SK-N-SH treated with all-trans-retinoic acid at 6 μM for 48 hours (cell line): ENCODE data around the gene PERCC1.

Experiments used
- ATAC-seq: fragments of 200-7000 bp; cut with Tn5 transposase; 3 replicates; pipeline ENCODE4 v1.9.1; 2020; ENCODE audit warnings: mild to moderate bottlenecking, moderate library complexity
- ARNTL ChIP-seq: fragments of 450-650 bp; formaldehyde crosslinking; IDR thresholded peaks from 2 replicates; pipeline ENCODE4 v1.5.0; 2020; ENCODE audit warnings: low read depth, mild to moderate bottlenecking, moderate library complexity, borderline replicate concordance
- BACH2 ChIP-seq: fragments of 250-450 bp; sonication (Bioruptor Pico); IDR thresholded peaks from 2 replicates; pipeline ENCODE4 v1.9.0; 2021; ENCODE audit warnings: mild to moderate bottlenecking, borderline replicate concordance
- CSDC2 ChIP-seq: fragments of 250-450 bp; sonication (Bioruptor Pico); IDR thresholded peaks from 2 replicates; pipeline ENCODE4 v1.5.0; 2020; ENCODE audit warnings: mild to moderate bottlenecking, moderate library complexity
- ESRRG ChIP-seq: fragments of 250-450 bp; sonication (Bioruptor Pico); IDR thresholded peaks from 2 replicates; pipeline ENCODE4 v1.6.1; 2021; ENCODE audit warnings: mild to moderate bottlenecking
- ISL1 ChIP-seq: fragments of 250-450 bp; sonication (Bioruptor Pico); IDR thresholded peaks from 2 replicates; pipeline ENCODE4 v2.1.2; 2022; ENCODE audit warnings: mild to moderate bottlenecking, moderate library complexity
- OSR1 ChIP-seq: fragments of 250-450 bp; sonication (Bioruptor Pico); IDR thresholded peaks from 2 replicates; pipeline ENCODE4 v1.8.0; 2022; ENCODE audit warnings: moderate library complexity, mild to moderate bottlenecking, inconsistent platforms
- PATZ1 ChIP-seq: fragments of 250-450 bp; sonication (Bioruptor Pico); IDR thresholded peaks from 2 replicates; pipeline ENCODE4 v1.8.0; 2020; ENCODE audit warnings: mild to moderate bottlenecking, moderate library complexity, borderline replicate concordance
- POU6F1 ChIP-seq: fragments of 250-450 bp; sonication (Bioruptor Pico); IDR thresholded peaks from 2 replicates; pipeline ENCODE4 v1.8.0; 2021; ENCODE audit warnings: low read depth, mild to moderate bottlenecking, moderate library complexity, borderline replicate concordance
- PPARA ChIP-seq: fragments of 250-450 bp; sonication (Bioruptor Pico); IDR thresholded peaks from 2 replicates; pipeline ENCODE4 v1.5.0; 2020; ENCODE audit warnings: mild to moderate bottlenecking, borderline replicate concordance
- RARB ChIP-seq: fragments of 250-450 bp; sonication (Bioruptor Pico); IDR thresholded peaks from 2 replicates; pipeline ENCODE4 v1.8.0; 2021; ENCODE audit warnings: mild to moderate bottlenecking, moderate library complexity
- SNAI2 ChIP-seq: fragments of 250-450 bp; sonication (Bioruptor Pico); IDR thresholded peaks from 2 replicates; pipeline ENCODE4 v1.5.0; 2020; ENCODE audit warnings: mild to moderate bottlenecking, moderate library complexity
- TCF4 ChIP-seq: fragments of 250-450 bp; sonication (Bioruptor Pico); IDR thresholded peaks from 2 replicates; pipeline ENCODE4 v1.8.0; 2021; ENCODE audit warnings: mild to moderate bottlenecking, moderate library complexity, borderline replicate concordance
- TSHZ2 ChIP-seq: fragments of 250-450 bp; sonication (Bioruptor Pico); IDR thresholded peaks from 2 replicates; pipeline ENCODE4 v1.5.0; 2020; ENCODE audit warnings: mild to moderate bottlenecking, moderate library complexity
- ZC3H10 ChIP-seq: fragments of 250-450 bp; sonication (Bioruptor Pico); IDR thresholded peaks from 2 replicates; pipeline ENCODE4 v1.5.1; 2021; ENCODE audit warnings: mild to moderate bottlenecking, moderate library complexity
- ZNF565 ChIP-seq: fragments of 450-650 bp; formaldehyde crosslinking; conservative IDR thresholded peaks from 2 replicates; pipeline ENCODE4 v1.5.0; 2020; ENCODE audit warnings: low read depth, mild to moderate bottlenecking, moderate library complexity
- ZNF70 ChIP-seq: fragments of 450-650 bp; formaldehyde crosslinking; IDR thresholded peaks from 2 replicates; pipeline ENCODE4 v1.5.0; 2020; ENCODE audit warnings: mild to moderate bottlenecking, moderate library complexity
- ZNF8 ChIP-seq: fragments of 450-650 bp; formaldehyde crosslinking; IDR thresholded peaks from 2 replicates; pipeline ENCODE4 v1.5.0; 2020; ENCODE audit warnings: mild to moderate bottlenecking, moderate library complexity
- TF ChIP-seq, protein P1 (sequence below): fragments of 250-450 bp; sonication (Bioruptor Pico); IDR thresholded peaks from 2 replicates; pipeline ENCODE4 v1.5.1; 2021; ENCODE audit warnings: mild to moderate bottlenecking, moderate library complexity

The PERCC1 gene

GRCh38 chr16:1392826-1393225 is 38.1 kb upstream of the PERCC1 start:
- no peak for ATAC-seq
- TF ChIP-seq ZNF565 (no peak), PATZ1 (CRISPR knock-in tag) (no peak), TCF4 (CRISPR knock-in tag) (no peak), BACH2 (CRISPR knock-in tag) (no peak), ZNF70 (CRISPR knock-in tag) (no peak), ZNF8 (CRISPR knock-in tag) (no peak)

DNA sequence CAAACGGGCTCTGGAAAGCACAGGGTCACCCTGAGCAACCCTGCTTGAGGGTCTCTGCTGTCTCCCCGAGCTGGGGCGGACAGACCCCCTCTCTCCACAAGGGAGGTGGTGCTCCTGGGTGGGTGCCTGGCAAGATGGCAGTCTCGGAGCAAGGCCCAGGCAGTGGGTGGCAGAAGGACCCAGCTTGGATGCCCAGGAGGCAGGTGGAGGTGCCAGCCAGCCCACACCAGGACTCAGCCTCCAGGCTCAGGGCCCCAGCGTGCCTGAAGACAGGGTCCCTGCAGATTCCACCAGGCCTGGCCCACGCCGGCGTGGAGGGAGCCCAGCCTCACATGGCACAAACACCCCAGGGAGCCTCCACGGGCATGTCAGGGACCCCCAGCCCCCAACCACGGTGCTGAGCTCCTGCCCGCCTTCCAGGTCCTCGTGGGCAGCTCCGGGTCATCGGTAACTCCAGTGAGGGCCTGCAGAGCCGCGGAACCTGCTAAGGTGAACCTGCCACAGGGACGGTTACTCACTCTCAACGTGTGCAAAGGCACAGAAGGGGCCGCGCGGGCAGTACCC is 37.2 kb upstream of the PERCC1 start:
- no peak for TF ChIP-seq BACH2 (CRISPR knock-in tag)
- no peak for TF ChIP-seq TSHZ2
- no peak for TF ChIP-seq RARB (CRISPR knock-in tag)
- no peak for TF ChIP-seq PPARA (CRISPR knock-in tag)
- no peak for TF ChIP-seq ISL1 (CRISPR knock-in tag)
- no peak for TF ChIP-seq ARNTL (CRISPR knock-in tag)
- no peak for TF ChIP-seq PATZ1 (CRISPR knock-in tag)
- TF ChIP-seq, protein P1, sequence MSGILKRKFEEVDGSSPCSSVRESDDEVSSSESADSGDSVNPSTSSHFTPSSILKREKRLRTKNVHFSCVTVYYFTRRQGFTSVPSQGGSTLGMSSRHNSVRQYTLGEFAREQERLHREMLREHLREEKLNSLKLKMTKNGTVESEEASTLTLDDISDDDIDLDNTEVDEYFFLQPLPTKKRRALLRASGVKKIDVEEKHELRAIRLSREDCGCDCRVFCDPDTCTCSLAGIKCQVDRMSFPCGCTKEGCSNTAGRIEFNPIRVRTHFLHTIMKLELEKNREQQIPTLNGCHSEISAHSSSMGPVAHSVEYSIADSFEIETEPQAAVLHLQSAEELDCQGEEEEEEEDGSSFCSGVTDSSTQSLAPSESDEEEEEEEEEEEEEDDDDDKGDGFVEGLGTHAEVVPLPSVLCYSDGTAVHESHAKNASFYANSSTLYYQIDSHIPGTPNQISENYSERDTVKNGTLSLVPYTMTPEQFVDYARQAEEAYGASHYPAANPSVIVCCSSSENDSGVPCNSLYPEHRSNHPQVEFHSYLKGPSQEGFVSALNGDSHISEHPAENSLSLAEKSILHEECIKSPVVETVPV = no peak
- no peak for TF ChIP-seq ESRRG (CRISPR knock-in tag)
- no peak for TF ChIP-seq ZC3H10 (CRISPR knock-in tag)
- no peak for TF ChIP-seq CSDC2
- no peak for TF ChIP-seq POU6F1 (CRISPR knock-in tag)
- TF ChIP-seq, all 23 proteins: peak for 0
- ATAC-seq = no peak

DNA sequence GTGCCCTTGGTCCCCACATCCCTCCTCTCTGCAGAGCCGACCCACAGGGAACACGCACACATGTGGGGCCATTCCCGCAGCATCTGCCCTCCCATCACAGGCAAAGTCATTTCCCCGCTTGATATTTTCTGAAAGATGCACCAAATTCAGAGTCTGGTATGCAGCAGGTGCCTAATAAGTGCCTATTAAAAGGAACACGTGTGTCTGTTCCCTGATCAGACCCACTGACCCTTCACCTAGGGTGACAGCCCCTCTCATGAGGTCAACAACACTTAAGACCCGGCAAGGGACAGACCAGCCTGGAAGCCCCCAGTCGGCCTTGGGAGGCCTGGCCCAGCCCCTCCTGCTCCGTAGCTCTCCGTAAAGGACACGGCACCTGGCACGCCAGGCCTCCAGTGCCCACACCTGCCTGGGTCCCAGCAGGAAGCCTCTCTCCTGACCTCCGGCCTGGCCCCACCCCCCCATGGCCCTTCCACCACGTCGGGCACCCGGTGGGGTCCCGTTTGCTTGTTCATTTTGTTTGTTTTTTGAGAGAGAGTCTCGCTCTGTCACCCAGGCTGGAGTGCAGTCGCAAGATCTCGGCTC is 36.4 kb upstream of the PERCC1 start:
- no peak for ATAC-seq
- no peak for TF ChIP-seq SNAI2 (CRISPR knock-in tag)
- no peak for TF ChIP-seq ZC3H10 (CRISPR knock-in tag)
- no peak for TF ChIP-seq OSR1 (CRISPR knock-in tag)
